Thyroid gland (tissue), 4 donors: Measurements from ENCODE around the gene GSTO2. TPM values are rescaled to one million over a fixed set of nuclear protein-coding genes. Genes with fewer than 3 reads are reported as not detected.

Experiments used
- DNase-seq, 2 donors: peaks; one replicate each; pipeline ENCODE4 v3.0.0-alpha.2; 2019
- H3K27ac ChIP-seq, 3 donors: fragments of 200-600 bp; sonication (generic); 1 replicate in 2 of 3; 2 replicates in 1 of 3; pipeline ENCODE4 v1.5.1; 2016 to 2019; ENCODE audit warnings: mild to moderate bottlenecking in 1 of 3, moderate library complexity in 1 of 3
- H3K27me3 ChIP-seq: fragments of 200-600 bp; sonication (generic); one replicate; pipeline ENCODE4 v1.5.1; 2019
- H3K36me3 ChIP-seq, 2 donors: fragments of 200-600 bp; sonication (generic); one replicate each; pipeline ENCODE4 v1.5.1; 2016 to 2019
- H3K4me1 ChIP-seq, 2 donors: fragments of 200-600 bp; sonication (generic); one replicate each; pipeline ENCODE4 v1.5.1; 2017 to 2019
- H3K4me3 ChIP-seq, 3 donors: fragments of 200-600 bp; sonication (generic); replicated peaks in 1 of 3; 1 replicate in 2 of 3; 2 replicates in 1 of 3; pipeline ENCODE4 v1.5.1; 2016; ENCODE audit warnings: mild to moderate bottlenecking in 1 of 3
- H3K9me3 ChIP-seq: fragments of 200-600 bp; sonication (generic); one replicate; pipeline ENCODE4 v1.5.1; 2017
- CTCF ChIP-seq, 6 experiments: fragments of 200-600 bp in 3 of 6; fragments of 450-650 bp in 3 of 6; sonication (generic) in 3 of 6; IDR thresholded peaks; one replicate each; pipeline ENCODE4 v1.5.1; 2016 to 2019; ENCODE audit warnings: antibody characterized with exemption in 6 of 6, mild to moderate bottlenecking in 2 of 6, inconsistent platforms in 1 of 6, moderate library complexity in 1 of 6
- POLR2A ChIP-seq, 2 donors: fragments of 450-650 bp; IDR thresholded peaks; one replicate each; pipeline ENCODE4 v1.6.1; 2017; ENCODE audit warnings: antibody characterized with exemption in 2 of 2, mild to moderate bottlenecking in 2 of 2, moderate library complexity in 1 of 2
- WGBS, 2 donors: methylation state at CpG; one replicate each; pipeline ENCODE4 v1.1.5; 2017; 5-methylcytosine and 5-hydroxymethylcytosine counted together
- intact Hi-C: fragments of 100-400 bp; cut with DNase I; formaldehyde crosslinking; loops from one replicate; pipeline ENCODE4 v1.15.1; 2023
- total RNA-seq, 4 donors: library from RNA; depleted of rRNA; stranded (reverse); fragments of >200 nt; gene quantifications; one replicate each; pipeline ENCODE4 v1.2.3, GENCODE V29; 2016

Gene GSTO2
- total RNA-seq, 4 donors from 2014 or later: 7.5 to 16.3 (median 12.8) TPM

DNA sequence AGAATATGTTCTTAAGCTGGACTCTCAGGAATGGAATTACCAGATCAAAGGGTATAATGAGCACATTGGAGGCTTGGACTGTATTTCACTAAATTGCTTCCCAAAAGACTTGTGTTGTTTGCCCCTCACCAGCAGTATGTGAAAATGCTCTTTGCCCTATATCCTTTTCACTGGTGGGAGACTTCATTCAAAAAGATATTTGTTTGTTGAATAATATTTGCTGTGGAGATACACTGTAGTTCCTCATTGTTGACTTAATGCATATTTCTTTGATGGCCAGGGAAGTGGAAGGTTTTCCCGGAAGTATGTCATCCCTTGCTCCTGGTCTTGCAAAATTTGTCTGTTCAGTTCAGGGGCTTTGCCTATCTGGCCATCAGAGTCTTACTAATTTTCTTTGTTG lies 19.4 kb downstream of the GSTO2 start:
- Histone ChIP-seq H3K27me3 (no peaks in the 10 kb centered on the region), H3K4me3 (no peak overlapping the region), H3K36me3 (no peaks in the 10 kb centered on the region), H3K27ac (no peak overlapping the region), H3K4me1 (peaks cover 5 to 6% of the 10 kb centered on the region in 2 donors), H3K9me3 (no peaks in the 10 kb centered on the region)
- no peak for DNase-seq
- TF ChIP-seq POLR2A (IDR thresholded peaks at IDR 0.05): no peak
- TF ChIP-seq CTCF (IDR thresholded peaks at IDR 0.05): no peak
- intact Hi-C loops: no loop called here
- WGBS, 2 donors: 82 to 88% methylated on average over 1 of the region's 1 CpG

- Histone ChIP-seq H3K4me3 (no peak overlapping the region), H3K9me3 (no peaks in the 10 kb centered on the region), H3K27me3 (no peaks in the 10 kb centered on the region), H3K36me3 (no peaks in the 10 kb centered on the region), H3K4me1 (peaks cover 5 to 6% of the 10 kb centered on the region in 2 donors), H3K27ac (no peak overlapping the region)
- 3% methylated on average over 25 to 26 of the region's 26 CpGs for WGBS, 2 donors
- peak; percentile 88 to 91 for DNase-seq
- intact Hi-C loops: loop anchor here (2.0 kb wide), 1 partner anchor 59 kb away; no protein-coding TSS in a partner anchor
- peak; percentile 99 to 100 (median 100) for TF ChIP-seq CTCF (IDR thresholded peaks at IDR 0.05)
- no peak for TF ChIP-seq POLR2A (IDR thresholded peaks at IDR 0.05)
Measured at GRCh38 chr10:104291439-104291951, 22.5 kb downstream of the GSTO2 start.

DNA sequence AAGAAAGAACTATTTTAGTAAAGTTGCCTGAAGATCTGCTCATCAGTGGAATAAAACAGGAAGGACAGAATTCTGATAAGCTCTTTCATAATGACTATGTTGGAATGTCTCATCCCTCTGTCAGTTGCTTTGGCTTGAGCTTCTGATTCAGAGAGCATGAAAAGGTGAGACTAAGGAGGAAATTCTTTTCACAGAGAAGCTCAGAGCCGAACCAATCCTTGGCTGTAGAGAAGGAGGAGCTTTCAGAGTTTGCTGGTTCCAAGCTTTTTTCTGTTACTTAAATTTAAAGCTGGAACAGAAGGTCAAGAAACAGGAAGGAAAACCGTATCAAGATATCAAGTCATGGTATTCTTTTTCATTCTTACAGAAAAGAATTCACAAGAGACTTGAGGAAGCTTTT lies 24.0 kb downstream of the GSTO2 start:
- no peak overlapping the region for H3K27ac ChIP-seq
- no peak for DNase-seq

GRCh38 chr10:104293781-104294321 lies 24.9 kb downstream of the GSTO2 start:
- Histone ChIP-seq H3K27ac (no peak overlapping the region), H3K27me3 (no peaks in the 10 kb centered on the region), H3K36me3 (no peaks in the 10 kb centered on the region), H3K9me3 (no peaks in the 10 kb centered on the region), H3K4me1 (peaks cover 5 to 7% of the 10 kb centered on the region in 2 donors), H3K4me3 (no peak overlapping the region)
- no peak for DNase-seq
- TF ChIP-seq POLR2A (IDR thresholded peaks at IDR 0.05) (no peak), CTCF (IDR thresholded peaks at IDR 0.05) (no peak)
- intact Hi-C loops: no loop called here
- WGBS, 2 donors: 87 to 90% methylated on average over 5 of the region's 5 CpGs

More for the DNA sequence above, 24.0 kb downstream of the GSTO2 start:
- Histone ChIP-seq H3K4me1 (peaks cover 5 to 6% of the 10 kb centered on the region in 2 donors), H3K4me3 (no peak overlapping the region), H3K36me3 (no peaks in the 10 kb centered on the region), H3K9me3 (no peaks in the 10 kb centered on the region), H3K27me3 (no peaks in the 10 kb centered on the region)
- TF ChIP-seq POLR2A (IDR thresholded peaks at IDR 0.05) (no peak), CTCF (IDR thresholded peaks at IDR 0.05) (no peak)
- intact Hi-C loops: no loop called here
- WGBS, 2 donors: 60 to 64% methylated on average over 2 of the region's 2 CpGs

DNA sequence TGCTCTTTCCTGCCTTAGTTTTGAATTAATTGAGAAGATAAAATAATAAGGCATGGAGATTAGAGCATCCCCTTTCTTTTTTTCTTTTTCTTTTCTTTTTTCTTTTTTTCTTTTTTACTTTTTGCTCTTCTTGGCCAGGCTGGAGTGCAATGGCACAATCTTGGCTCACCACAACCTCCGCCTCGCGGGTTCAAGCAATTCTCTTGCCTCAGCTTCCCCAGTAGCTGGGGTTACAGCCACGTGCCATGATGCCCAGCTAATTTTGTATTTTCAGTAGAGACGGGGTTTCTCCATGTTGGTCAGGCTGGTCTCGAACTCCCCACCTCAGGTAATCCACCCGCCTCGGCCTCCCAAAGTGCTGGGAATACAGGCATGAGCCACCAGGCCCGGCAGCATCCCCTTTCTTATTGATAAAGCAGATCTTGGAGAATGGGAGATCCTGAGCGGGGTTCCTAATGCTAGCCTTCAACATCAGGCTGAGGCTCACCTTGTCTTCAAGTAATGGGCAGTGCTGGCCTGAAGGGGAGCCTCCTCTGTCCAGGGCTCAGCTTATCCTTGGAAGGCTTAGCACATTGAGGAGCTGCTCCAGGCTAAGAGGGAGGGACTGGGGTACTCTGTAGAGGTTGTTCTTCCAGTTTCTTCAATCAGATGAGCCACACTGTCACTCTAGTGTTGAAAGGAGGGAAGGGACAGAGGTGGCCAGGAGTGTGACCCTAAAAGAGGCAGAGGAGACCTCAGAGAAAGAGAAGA lies 27.9 kb downstream of the GSTO2 start:
- H3K4me1 ChIP-seq: peaks cover 4 to 24% of the 10 kb centered on the region in 2 donors

More for the DNA sequence above, 27.9 kb downstream of the GSTO2 start:
- DNase-seq: no peak
- H3K9me3 ChIP-seq: no peaks in the 10 kb centered on the region
- WGBS, 2 donors: 96 to 97% methylated on average over 10 of the region's 10 CpGs
- no peak overlapping the region for H3K27ac ChIP-seq
- H3K4me3 ChIP-seq: no peak overlapping the region
- intact Hi-C loops: no loop called here
- H3K36me3 ChIP-seq: no peaks in the 10 kb centered on the region
- no peaks in the 10 kb centered on the region for H3K27me3 ChIP-seq
- no peak for TF ChIP-seq POLR2A (IDR thresholded peaks at IDR 0.05)
